Activated CD8-positive, alpha-beta memory T cell treated with anti-CD3 and anti-CD28 coated beads, Interleukin-2, amount 50 U/mL, for 48 hours (primary cell): ENCODE results near the gene PARN.
"Not testable (repeated sequence)": the region's sequence is repeated elsewhere in the genome, so short reads cannot be mapped to it uniquely, and the experiment has no call there.

Experiments
- DNase-seq: peaks from one replicate; pipeline ENCODE4 v3.0.0-alpha.2; 2020

Gene PARN

GRCh38 chr16:14630620-14631330, 715 bp upstream of the PARN start:
- DNase-seq = peak; percentile 63

- DNase-seq = no peak
Observed at GRCh38 chr16:14629612-14629918, 495 bp downstream of the PARN start.

DNA sequence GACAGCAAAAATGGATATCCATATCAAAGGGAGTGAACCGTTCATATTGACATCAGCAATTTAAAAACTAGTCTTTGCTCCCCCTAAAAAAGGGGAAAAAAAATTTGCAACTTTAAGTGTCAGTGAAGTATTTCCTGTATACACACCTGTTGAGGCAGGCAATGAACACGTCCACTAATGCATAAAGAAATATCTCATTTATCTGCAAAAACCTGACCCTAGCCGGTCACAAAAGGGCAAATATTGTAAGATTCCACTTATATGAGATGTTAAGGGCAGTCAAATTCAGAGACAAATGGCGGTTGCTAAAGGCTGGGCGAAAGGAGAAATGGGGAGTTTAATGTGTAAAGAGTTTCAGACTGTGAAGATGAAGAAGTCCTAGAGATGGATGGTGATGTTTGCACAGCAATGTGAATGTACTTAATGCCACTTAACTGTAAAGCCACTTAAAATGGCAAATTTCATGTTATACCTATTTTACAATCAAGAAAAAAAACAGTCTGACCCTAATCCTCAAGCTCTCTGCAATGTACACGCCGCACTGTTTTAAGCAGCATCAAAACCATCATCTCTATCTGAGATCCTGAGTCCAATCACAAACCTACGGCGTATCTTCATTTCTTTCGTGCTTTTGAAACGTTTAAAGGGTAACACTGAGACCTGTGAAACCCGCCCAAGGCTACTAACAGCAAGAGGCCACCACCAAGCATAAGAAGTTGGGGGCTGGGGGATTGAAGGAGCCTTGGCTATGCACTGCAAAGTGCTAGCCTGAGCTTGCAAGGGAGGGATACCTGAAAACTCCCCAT, 1.1 kb downstream of the PARN start:
- DNase-seq = no peak

DNA sequence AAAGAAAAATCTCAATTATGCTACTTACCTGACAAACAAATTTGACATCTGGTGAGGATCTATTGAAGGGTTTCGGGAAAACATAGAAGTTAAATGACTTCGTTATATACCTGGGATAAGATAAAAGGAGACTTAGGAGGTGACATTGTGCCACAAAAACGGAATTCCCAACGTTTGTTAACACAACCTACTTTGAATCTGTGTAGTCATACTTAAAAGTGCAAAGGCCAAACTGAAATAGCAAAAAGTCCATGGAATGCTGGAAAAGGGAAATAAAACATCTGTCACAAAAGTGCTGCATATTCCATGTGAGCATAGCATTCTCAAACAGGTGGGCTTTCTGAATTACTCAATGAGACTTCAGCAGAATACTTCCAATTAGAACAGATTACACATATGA, 3.0 kb downstream of the PARN start:
- DNase-seq = no peak

- DNase-seq = no peak
Observed at GRCh38 chr16:14618566-14618965, 11.5 kb downstream of the PARN start.

DNA sequence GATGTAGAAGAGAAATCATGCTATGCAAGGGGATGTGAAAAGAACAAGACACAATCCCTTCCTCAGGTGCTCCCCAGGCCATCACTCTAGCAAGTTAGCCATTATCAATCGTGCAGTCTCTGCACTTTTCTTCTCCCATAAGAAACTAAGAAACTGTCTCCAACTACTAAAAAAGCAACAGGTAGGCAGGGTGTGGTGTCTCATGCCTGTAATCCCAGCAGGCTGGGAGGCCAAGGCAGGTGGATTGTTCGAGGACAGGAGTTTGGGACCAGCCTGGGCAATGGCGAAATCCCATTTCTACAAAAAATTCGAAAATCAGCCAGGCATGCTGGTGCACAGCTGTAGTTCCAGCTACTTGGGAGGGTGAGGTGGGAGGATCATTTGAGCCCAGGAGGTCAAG, 13.8 kb downstream of the PARN start:
- DNase-seq = peak; percentile 7

DNA sequence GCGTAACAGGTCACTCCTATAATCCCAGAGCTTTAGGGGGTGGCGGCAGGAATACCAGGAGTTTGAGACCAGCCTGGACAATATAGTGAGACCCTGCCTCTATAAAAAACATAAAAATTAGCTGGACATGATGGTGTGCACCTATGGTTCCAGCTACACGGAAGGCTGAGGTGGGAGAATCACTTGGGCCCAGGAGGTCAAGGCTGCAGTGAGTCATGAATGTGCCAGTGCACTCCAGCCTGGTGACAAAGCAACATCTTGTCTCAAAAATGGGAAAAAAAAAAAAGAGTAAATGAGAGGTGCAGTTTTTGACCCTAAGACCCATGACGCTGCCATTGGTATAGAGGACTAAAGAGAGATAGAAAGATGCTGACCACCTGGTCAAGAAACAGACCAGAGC, 16.1 kb downstream of the PARN start:
- DNase-seq = peak; percentile 3

GRCh38 chr16:14611660-14612059, 18.4 kb downstream of the PARN start:
- DNase-seq = peak; percentile 17

GRCh38 chr16:14609716-14610115, 20.3 kb downstream of the PARN start:
- no peak for DNase-seq

- no peak for DNase-seq
Observed at GRCh38 chr16:14608604-14609003, 21.5 kb downstream of the PARN start.

GRCh38 chr16:14608111-14608566, 21.9 kb downstream of the PARN start:
- no peak for DNase-seq

DNA sequence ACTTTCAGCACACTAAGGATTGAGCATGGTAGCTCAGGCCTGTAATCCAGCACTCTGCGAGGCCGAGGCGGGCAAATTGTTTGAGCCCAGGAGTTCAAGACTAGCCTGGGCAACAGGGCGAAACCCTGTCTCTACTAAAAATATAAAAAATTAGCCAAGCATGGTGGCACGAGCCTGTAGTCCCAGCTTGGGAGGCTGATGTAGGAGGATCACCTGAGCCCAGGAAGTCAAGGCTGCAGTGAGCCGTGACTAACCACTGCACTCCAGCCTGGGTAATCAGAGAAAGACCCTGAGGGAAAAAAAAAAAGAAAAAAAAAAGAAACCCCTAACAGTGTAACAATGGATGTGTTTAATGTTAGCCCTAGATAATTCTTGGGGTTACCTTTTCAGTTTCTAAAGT, 24.0 kb downstream of the PARN start:
- DNase-seq = no peak

DNA sequence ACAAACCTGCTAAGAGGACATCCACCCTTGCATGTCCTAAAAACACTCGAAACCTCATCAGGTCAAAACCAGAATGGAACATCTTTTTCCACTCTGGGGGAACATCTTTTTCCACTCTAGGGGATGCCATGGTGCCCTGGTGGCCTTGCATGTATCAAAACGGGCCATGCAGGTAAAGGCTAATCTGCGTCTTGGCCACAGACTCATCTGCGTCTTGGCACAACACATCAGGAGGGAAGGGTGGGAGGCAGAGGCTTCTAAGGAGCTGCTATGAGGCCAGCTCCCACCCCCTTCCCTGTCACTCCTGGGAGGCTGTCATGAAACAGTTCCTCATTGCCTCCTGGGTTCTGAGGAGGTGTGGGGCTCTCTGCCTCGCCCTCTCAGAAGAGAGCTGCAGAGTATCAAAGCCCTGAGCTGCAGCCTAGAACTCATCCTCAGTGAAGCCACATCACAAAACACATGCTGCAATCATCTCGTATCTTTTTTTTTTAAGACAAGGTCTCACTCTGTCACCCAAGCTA, 27.6 kb downstream of the PARN start:
- DNase-seq = no peak

- DNase-seq = no peak
Observed at GRCh38 chr16:14600164-14600563, 29.9 kb downstream of the PARN start.

DNA sequence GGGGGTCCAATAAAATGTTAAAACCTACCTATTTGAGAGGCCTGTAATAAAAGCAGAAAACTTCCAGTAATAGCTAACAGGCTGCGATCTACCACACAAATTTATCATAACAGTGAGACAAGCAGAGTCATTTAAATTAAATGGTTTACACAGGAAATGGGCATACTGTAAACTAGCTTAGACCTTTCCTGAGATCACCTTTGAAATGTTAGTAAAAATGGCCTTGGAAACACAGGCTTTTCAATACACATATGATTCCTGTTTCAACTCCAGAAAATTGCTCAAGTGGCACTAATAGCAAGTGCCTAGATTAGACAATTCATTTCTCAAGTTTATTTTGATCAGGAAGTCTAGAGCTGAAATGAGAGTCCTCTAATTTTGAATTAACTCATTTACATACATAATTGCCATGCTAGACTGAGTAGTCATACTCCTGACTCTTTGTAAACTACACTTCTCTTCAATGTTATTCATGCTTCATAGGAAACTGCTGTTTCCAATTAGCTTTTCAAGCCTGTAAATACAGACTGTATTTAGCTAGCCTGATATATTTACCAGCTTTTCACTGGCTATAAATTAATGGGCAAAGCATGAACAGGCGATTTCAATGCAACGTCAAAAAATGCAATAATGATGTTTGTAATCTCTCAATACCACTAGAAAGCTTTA, 43.3 kb downstream of the PARN start:
- no peak for DNase-seq

DNA sequence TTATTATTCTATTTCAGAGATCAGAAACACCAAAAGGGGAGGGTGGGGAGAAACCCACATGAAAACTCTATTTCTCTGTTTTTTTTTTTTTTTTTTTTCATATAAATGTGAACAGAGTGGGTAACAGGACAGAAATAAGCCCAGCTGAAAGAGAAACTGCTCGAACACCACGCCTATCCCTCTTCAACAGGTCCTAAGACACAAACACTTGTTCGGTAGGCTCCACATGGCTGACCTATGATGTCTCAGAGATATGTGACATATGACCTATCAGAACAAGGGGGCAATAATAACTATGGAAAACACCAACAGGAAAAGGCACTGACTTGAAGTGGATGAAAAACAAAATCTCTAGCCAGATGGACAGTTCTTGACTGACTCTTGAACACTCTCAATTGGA, 44.8 kb downstream of the PARN start:
- no peak for DNase-seq

DNA sequence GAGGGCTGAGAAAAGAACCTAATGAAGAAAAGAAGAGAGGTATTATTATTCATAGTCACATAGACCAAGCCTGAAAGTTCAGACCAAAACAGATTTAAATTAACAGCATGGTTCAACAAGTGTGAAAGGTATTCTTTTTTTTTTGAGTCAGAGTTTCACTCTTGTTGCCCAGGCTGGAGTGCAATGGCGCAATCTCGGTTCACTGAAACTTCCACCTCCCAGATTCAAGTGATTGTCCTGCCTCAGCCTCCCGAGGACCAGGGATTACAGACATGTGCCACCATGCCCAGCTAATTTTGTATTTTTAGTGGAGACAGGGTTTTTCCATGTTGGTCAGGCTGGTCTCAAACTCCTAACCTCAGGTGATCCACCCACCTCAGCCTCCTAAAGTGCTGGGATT, 49.1 kb downstream of the PARN start:
- DNase-seq = not testable (repeated sequence)

DNA sequence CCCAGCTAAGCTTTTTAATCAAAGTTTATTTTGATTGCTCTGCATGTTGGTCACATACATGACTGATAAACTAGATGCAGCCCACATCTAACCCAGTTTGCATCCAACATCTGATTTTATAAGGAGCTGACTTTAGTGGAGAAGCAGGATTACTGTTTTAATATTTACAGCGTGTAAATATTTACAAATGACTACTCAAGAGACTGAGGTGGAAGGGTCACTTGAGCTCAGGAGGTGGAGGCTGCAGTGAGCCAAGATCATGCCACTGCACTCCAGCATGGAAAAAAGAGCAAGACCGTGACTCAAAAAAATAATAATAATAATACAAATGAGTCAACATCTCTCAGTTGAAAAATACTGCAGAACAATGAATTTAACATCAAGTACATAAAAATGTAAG, 50.8 kb downstream of the PARN start:
- DNase-seq = no peak

- no peak for DNase-seq
Observed at GRCh38 chr16:14576532-14576931, 53.5 kb downstream of the PARN start.

GRCh38 chr16:14576069-14576468, 54.0 kb downstream of the PARN start:
- DNase-seq = no peak

DNA sequence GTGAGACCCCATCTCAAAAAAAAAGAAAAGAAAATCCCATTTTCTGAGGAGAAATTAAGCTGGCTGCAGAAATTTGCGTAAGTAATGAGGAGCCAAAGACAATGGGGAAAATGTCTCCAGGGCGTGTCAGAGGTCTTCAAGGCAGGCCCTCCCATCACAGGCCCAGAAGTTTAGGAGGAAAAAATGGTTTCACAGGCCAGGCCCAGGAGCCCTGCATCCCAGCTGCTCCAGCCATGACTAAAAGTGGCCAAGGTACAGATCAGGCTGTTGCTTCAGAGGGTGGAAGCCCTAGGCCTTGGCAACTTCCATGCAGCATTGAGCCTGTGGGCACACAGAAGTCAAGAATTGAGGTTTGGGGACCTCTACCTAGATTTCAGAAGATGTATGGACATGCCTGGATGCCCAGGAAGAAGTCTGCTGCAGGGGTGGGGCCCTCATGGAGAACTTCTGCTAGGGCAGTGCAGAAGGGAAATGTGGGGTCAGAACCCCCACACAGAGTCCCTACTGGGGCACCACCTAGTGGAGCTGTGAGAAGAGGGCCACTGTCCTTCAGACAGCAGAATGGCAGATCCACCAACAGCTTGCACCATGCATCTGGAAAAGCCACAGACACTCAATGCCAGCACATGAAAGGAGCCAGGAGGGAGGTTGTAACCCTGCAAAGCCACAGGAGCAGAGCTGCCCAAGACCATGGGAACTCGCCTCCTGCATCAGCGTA, 55.2 kb downstream of the PARN start:
- DNase-seq = not testable (repeated sequence)

DNA sequence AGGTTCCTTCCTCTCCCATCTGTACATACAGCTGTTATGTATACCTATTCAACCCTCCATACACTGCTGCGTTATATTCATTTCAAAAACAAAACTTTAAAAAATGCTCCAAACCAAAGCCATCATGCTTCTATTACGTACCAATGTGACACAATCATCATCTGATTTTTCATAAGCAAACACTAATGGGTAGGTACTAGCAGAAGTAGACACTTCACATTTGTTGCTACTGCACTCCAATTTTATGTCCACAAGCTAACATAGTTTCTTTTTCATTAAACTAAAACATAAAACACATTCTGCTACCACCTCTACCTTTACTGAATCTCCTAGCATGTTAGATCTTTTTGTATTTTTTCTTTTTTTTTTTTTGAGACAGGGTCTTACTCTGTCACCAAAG, 57.5 kb downstream of the PARN start:
- DNase-seq = no peak

DNA sequence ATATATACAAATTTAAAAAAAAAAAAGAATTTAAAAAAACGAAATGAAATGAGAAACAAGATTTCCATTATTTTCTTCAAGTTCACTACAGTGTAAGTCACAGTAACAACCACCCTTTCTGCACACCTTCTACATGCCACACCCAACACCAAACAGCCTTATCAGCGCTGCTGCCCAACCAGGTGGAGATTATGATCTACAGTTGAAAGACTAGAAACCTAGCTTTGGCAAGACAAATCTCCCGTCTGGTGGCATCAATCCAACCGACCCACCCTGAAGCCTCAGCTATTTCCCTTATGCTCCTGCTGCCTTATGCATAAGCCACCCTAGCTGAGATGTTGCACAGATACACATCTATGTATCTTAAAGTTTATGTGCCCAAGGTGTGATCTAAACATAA, 60.8 kb downstream of the PARN start:
- DNase-seq = no peak
